Measurements from ENCODE around the gene DPY30. TPM values are rescaled to one million over a fixed set of nuclear protein-coding genes. Genes with fewer than 3 reads are reported as not detected.

The DPY30 gene
- total and polyA plus RNA-seq, 2 experiments from 2014 or later, result 156 to 518 TPM

GRCh38 chr2:32008805-32009515, 30.6 kb downstream of the DPY30 start (continued):
- TF ChIP-seq ZNF462 (CRISPR knock-in tag; IDR thresholded peaks at IDR 0.05), result no peak
- no peak for TF ChIP-seq JUNB (IDR thresholded peaks at IDR 0.05; ENCODE audit: unreplicated experiment)
- no peak for TF ChIP-seq ETS1 (IDR thresholded peaks at IDR 0.05)
- TF ChIP-seq EZH2phosphoT487 (IDR thresholded peaks at IDR 0.05; ENCODE audit: unreplicated experiment), result no peak
- TF ChIP-seq NANOG (IDR thresholded peaks at IDR 0.05; ENCODE audit: borderline replicate concordance), result no peak
- no peak for TF ChIP-seq POLR2AphosphoS5 (IDR thresholded peaks at IDR 0.05; ENCODE audit: low read depth)
- no peak for TF ChIP-seq ZNF114 (CRISPR knock-in tag; IDR thresholded peaks at IDR 0.05)
- no peak for TF ChIP-seq EZH2 (IDR thresholded peaks at IDR 0.05; ENCODE audit: low read depth, unreplicated experiment)
- TF ChIP-seq ZNF331 (CRISPR knock-in tag; IDR thresholded peaks at IDR 0.05; ENCODE audit: low read depth), result no peak
- TF ChIP-seq STAT1 (IDR thresholded peaks at IDR 0.05; ENCODE audit: unreplicated experiment), result no peak
